Subcutaneous abdominal adipose tissue (tissue), 5 donors: Measurements from ENCODE around the gene BCL2.
A peak's percentile ranks its signal among the peaks of the same experiment; 100 is the strongest.

Experiments used
- H3K27ac ChIP-seq: one replicate; pipeline ENCODE4 v1.7.0; 2013; ENCODE audit warnings: low read depth, mild to moderate bottlenecking, inconsistent platforms, low read length, moderate library complexity
- H3K27me3 ChIP-seq, 5 donors: one replicate each; pipeline ENCODE4 v1.7.0; 2013; ENCODE audit warnings: low read length in 5 of 5, inconsistent platforms in 1 of 5; ENCODE audit not compliant: control insufficient read depth in 5 of 5, insufficient read depth in 4 of 5
- H3K36me3 ChIP-seq, 5 donors: one replicate each; pipeline ENCODE4 v1.7.0; 2013; ENCODE audit warnings: low read length in 5 of 5; ENCODE audit not compliant: control insufficient read depth in 5 of 5, insufficient read depth in 5 of 5
- H3K4me1 ChIP-seq, 5 donors: one replicate each; pipeline ENCODE4 v1.7.0; 2013; ENCODE audit warnings: low read length in 5 of 5, mild to moderate bottlenecking in 3 of 5, moderate library complexity in 1 of 5; ENCODE audit not compliant: control insufficient read depth in 5 of 5, insufficient read depth in 5 of 5
- H3K4me3 ChIP-seq, 5 donors: one replicate each; pipeline ENCODE4 v1.7.0; 2013; ENCODE audit warnings: low read length in 5 of 5, low read depth in 1 of 5
- H3K9ac ChIP-seq, 5 donors: one replicate each; pipeline ENCODE4 v1.7.0; 2013; ENCODE audit warnings: low read length in 5 of 5, mild to moderate bottlenecking in 4 of 5, moderate library complexity in 3 of 5
- H3K9me3 ChIP-seq, 5 donors: one replicate each; pipeline ENCODE4 v1.7.0; 2013; ENCODE audit warnings: low read length in 5 of 5; ENCODE audit not compliant: control insufficient read depth in 5 of 5
- donor health status: healthy.
- donor health status: healthy.
- donor health status: healthy.
- donor health status: healthy.
- donor health status: healthy.

BCL2 gene

GRCh38 chr18:63262369-63263335, 56.9 kb downstream of the BCL2 start:
- Histone ChIP-seq H3K27me3 (no peaks in the 10 kb centered on the region), H3K36me3 (peaks cover 0 to 2% (median 0%) of the 10 kb centered on the region in 5 donors), H3K4me1 (peaks cover 7 to 65% (median 47%) of the 10 kb centered on the region in 5 donors), H3K4me3 (peak overlapping the region in 3 of 5 donors; percentile 6 to 39 (median 26)), H3K27ac (peak overlapping the region; percentile 92), H3K9ac (peak overlapping the region; percentile 43 to 80 (median 77)), H3K9me3 (peaks cover 0 to 2% (median 0%) of the 10 kb centered on the region in 5 donors)

GRCh38 chr18:63261029-63261428, 58.5 kb downstream of the BCL2 start:
- peaks cover 0 to 2% (median 0%) of the 10 kb centered on the region in 5 donors for H3K9me3 ChIP-seq
- H3K9ac ChIP-seq: peak overlapping the region in 1 of 5 donors; percentile 36
- H3K27ac ChIP-seq: peak overlapping the region; percentile 92
- no peaks in the 10 kb centered on the region for H3K27me3 ChIP-seq
- peaks cover 0 to 2% (median 0%) of the 10 kb centered on the region in 5 donors for H3K36me3 ChIP-seq
- peaks cover 5 to 53% (median 42%) of the 10 kb centered on the region in 5 donors for H3K4me1 ChIP-seq
- no peak overlapping the region for H3K4me3 ChIP-seq

- Histone ChIP-seq H3K9ac (peak overlapping the region in 2 of 5 donors; percentile 9 to 36), H3K4me3 (no peak overlapping the region), H3K9me3 (peaks cover 0 to 2% (median 0%) of the 10 kb centered on the region in 5 donors), H3K36me3 (peaks cover 0 to 2% (median 0%) of the 10 kb centered on the region in 5 donors), H3K27me3 (no peaks in the 10 kb centered on the region), H3K4me1 (peaks cover 5 to 53% (median 42%) of the 10 kb centered on the region in 5 donors), H3K27ac (peak overlapping the region; percentile 92)
These were observed 59.2 kb downstream of the BCL2 start for GRCh38 chr18:63260380-63260754.

- H3K36me3 ChIP-seq: peaks cover 0 to 2% (median 0%) of the 10 kb centered on the region in 5 donors
- H3K9ac ChIP-seq: peak overlapping the region in 1 of 5 donors; percentile 9
- H3K27ac ChIP-seq: peak overlapping the region; percentile 92
- H3K4me1 ChIP-seq: peaks cover 5 to 50% (median 42%) of the 10 kb centered on the region in 5 donors
- no peaks in the 10 kb centered on the region for H3K27me3 ChIP-seq
- H3K4me3 ChIP-seq: no peak overlapping the region
- H3K9me3 ChIP-seq: peaks cover 0 to 2% (median 0%) of the 10 kb centered on the region in 5 donors
These were observed 59.8 kb downstream of the BCL2 start for GRCh38 chr18:63259567-63260379.

- Histone ChIP-seq H3K36me3 (peaks cover 0 to 2% (median 0%) of the 10 kb centered on the region in 5 donors), H3K4me3 (no peak overlapping the region), H3K27ac (peak overlapping the region; percentile 92), H3K9ac (no peak overlapping the region), H3K4me1 (peaks cover 5 to 44% (median 39%) of the 10 kb centered on the region in 5 donors), H3K9me3 (peaks cover 0 to 2% (median 0%) of the 10 kb centered on the region in 5 donors), H3K27me3 (no peaks in the 10 kb centered on the region)
These were observed 60.6 kb downstream of the BCL2 start for GRCh38 chr18:63258749-63259566.

GRCh38 chr18:63257453-63257852, 62.1 kb downstream of the BCL2 start:
- no peaks in the 10 kb centered on the region for H3K27me3 ChIP-seq
- H3K27ac ChIP-seq: peak overlapping the region; percentile 92
- peaks cover 2 to 42% (median 36%) of the 10 kb centered on the region in 5 donors for H3K4me1 ChIP-seq
- no peak overlapping the region for H3K4me3 ChIP-seq
- peaks cover 0 to 2% (median 0%) of the 10 kb centered on the region in 5 donors for H3K36me3 ChIP-seq
- peaks cover 0 to 2% (median 0%) of the 10 kb centered on the region in 5 donors for H3K9me3 ChIP-seq
- H3K9ac ChIP-seq: no peak overlapping the region

- H3K9ac ChIP-seq: no peak overlapping the region
- no peaks in the 10 kb centered on the region for H3K9me3 ChIP-seq
- no peak overlapping the region for H3K27ac ChIP-seq
- peaks cover 0 to 2% (median 0%) of the 10 kb centered on the region in 5 donors for H3K36me3 ChIP-seq
- peaks cover 0 to 39% (median 29%) of the 10 kb centered on the region in 5 donors for H3K4me1 ChIP-seq
- no peak overlapping the region for H3K4me3 ChIP-seq
- no peaks in the 10 kb centered on the region for H3K27me3 ChIP-seq
These were observed 64.1 kb downstream of the BCL2 start for GRCh38 chr18:63255435-63255834.

- Histone ChIP-seq H3K4me3 (no peak overlapping the region), H3K9me3 (no peaks in the 10 kb centered on the region), H3K36me3 (peaks cover 0 to 2% (median 0%) of the 10 kb centered on the region in 5 donors), H3K27me3 (no peaks in the 10 kb centered on the region), H3K4me1 (peaks cover 0 to 33% (median 24%) of the 10 kb centered on the region in 5 donors), H3K27ac (no peak overlapping the region), H3K9ac (no peak overlapping the region)
These were observed 64.7 kb downstream of the BCL2 start for GRCh38 chr18:63254716-63255399.
